ENCODE data around the gene MRGPRX3.
A peak's percentile ranks its signal among the peaks of the same experiment; 100 is the strongest.

The MRGPRX3 gene

DNA sequence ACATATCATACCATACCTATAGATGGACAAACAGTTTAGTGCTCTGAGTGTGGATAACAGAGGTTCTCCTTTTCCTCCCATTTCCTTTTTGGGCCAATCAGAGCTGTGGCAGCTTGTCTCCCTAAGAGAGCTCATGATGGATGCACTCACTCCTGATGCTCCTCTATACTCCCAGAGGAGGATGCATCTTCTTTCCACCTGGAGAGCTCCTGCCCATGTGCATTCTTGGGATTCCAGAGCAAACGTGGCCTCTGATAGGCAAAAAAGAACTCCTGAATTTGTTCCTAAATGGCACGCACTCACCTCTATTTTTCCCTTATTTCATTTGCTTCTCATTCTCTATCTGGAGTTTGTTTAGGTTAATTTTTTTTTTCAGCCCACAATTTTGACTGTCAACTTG is 2.9 kb downstream of the MRGPRX3 start:
- no peak for DNase-seq (ENCODE audit: low read depth)
- no peak overlapping the region for H3K4me3 ChIP-seq (ENCODE audit: low read depth, low read length)
- TF ChIP-seq CTCF (IDR thresholded peaks at IDR 0.05; ENCODE audit: low read depth, low read length, missing control alignments): no peak
- in situ Hi-C loops (cut with HindIII; ENCODE audit: low sequenced_read_pairs): no loop called here

DNA sequence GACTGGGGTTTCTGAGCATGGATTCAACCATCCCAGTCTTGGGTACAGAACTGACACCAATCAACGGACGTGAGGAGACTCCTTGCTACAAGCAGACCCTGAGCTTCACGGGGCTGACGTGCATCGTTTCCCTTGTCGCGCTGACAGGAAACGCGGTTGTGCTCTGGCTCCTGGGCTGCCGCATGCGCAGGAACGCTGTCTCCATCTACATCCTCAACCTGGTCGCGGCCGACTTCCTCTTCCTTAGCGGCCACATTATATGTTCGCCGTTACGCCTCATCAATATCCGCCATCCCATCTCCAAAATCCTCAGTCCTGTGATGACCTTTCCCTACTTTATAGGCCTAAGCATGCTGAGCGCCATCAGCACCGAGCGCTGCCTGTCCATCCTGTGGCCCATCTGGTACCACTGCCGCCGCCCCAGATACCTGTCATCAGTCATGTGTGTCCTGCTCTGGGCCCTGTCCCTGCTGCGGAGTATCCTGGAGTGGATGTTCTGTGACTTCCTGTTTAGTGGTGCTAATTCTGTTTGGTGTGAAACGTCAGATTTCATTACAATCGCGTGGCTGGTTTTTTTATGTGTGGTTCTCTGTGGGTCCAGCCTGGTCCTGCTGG is 4.9 kb downstream of the MRGPRX3 start:
- no peak for TF ChIP-seq CTCF (IDR thresholded peaks at IDR 0.05; ENCODE audit: low read depth, low read length, missing control alignments)
- in situ Hi-C loops (cut with HindIII; ENCODE audit: low sequenced_read_pairs): no loop called here
- DNase-seq (ENCODE audit: low read depth): no peak
- no peak overlapping the region for H3K4me3 ChIP-seq (ENCODE audit: low read depth, low read length)

DNA sequence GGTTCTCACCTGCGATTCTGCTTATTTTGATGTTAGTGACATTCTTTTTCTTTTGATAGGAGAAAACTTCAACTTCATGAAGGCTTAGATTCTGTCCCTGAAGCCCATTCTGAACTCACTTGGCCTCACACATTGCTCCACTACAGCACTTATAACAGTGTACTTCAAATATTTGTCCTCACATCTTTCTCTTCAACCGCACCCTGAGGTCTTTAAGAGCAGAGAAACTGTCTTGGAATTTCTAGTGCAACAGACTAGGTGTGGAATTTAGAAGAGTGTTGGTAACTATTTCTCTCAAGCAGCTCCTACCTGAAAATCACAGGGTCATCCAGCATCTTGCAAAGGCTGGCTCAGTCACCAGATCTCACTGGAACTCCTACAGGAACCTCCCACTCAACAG is 7.8 kb downstream of the MRGPRX3 start:
- H3K4me3 ChIP-seq (ENCODE audit: low read depth, low read length): no peak overlapping the region
- no peak for TF ChIP-seq CTCF (IDR thresholded peaks at IDR 0.05; ENCODE audit: low read depth, low read length, missing control alignments)
- no peak for DNase-seq (ENCODE audit: low read depth)
- in situ Hi-C loops (cut with HindIII; ENCODE audit: low sequenced_read_pairs): no loop called here

DNA sequence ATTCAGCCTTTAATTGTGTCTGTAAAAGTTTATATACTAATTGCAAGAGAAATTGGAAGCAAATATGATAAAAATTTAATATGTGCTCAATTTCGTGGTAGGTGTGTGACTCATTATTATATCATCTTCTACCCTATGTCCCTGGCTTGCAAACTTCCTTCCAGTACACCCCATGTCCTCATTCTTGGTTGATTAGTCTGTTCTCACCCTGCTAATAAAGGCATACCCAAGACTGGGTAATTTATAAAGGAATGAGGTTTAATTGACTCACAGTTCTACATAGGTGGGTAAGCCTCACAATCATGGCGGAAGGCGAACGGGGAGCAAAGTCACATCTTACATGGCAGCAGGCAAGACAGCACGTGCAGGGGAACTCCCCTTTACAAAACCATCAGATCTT is 11.9 kb downstream of the MRGPRX3 start:
- no peak for DNase-seq (ENCODE audit: low read depth)
- H3K4me3 ChIP-seq (ENCODE audit: low read depth, low read length): no peak overlapping the region
- TF ChIP-seq CTCF (IDR thresholded peaks at IDR 0.05; ENCODE audit: low read depth, low read length, missing control alignments): no peak
- in situ Hi-C loops (cut with HindIII; ENCODE audit: low sequenced_read_pairs): no loop called here

DNA sequence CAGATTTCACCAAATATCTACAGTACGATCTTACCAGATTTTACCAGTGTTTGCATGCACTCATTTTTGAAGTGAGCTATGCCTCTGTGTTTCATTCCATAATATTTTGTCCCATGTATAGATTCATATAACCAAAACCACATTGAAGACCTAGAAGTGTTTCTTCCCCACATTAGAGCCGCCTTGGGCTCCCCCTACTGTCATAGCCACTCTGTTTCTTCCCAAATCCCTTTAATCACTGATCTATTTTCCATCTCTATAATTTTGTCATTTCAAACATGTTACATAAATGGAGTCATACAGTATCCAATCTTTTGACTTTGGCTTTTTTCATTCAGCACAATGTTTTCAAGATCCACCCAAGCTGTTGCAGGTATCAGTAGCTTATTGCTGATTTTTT is 12.7 kb downstream of the MRGPRX3 start:
- DNase-seq (ENCODE audit: low read depth): no peak
- in situ Hi-C loops (cut with HindIII; ENCODE audit: low sequenced_read_pairs): loop anchor here (5.0 kb wide), 1 partner anchor 83 kb away; no protein-coding TSS in a partner anchor
- H3K4me3 ChIP-seq (ENCODE audit: low read depth, low read length): no peak overlapping the region

GRCh38 chr11:18145837-18146236 is 13.5 kb downstream of the MRGPRX3 start:
- TF ChIP-seq CTCF (IDR thresholded peaks at IDR 0.05; ENCODE audit: low read depth, low read length, missing control alignments): no peak
- no peak overlapping the region for H3K4me3 ChIP-seq (ENCODE audit: low read depth, low read length)
- in situ Hi-C loops (cut with HindIII; ENCODE audit: low sequenced_read_pairs): loop anchor here (5.0 kb wide), 1 partner anchor 84 kb away; no protein-coding TSS in a partner anchor
- no peak for DNase-seq (ENCODE audit: low read depth)

More for the DNA sequence above, 12.7 kb downstream of the MRGPRX3 start:
- peak; percentile 24 for TF ChIP-seq CTCF (IDR thresholded peaks at IDR 0.05; ENCODE audit: low read depth, low read length, missing control alignments)
